GM12878 (cell line): ENCODE measurements around the gene PARK7. TPM values are rescaled to one million over a fixed set of nuclear protein-coding genes. Genes with fewer than 3 reads are reported as not detected.

ENCODE experiments used
- BCL11A ChIP-seq: IDR thresholded peaks from 2 replicates; pipeline ENCODE4 v1.6.1; 2011; ENCODE audit warnings: low read depth, low read length
- BCLAF1 ChIP-seq: fragments of 450-650 bp; IDR thresholded peaks from 2 replicates; pipeline ENCODE4 v1.6.1; 2017; ENCODE audit warnings: antibody characterized with exemption, mild to moderate bottlenecking, moderate library complexity
- CBFB ChIP-seq: IDR thresholded peaks from 2 replicates; pipeline ENCODE4 v1.6.1; 2016; ENCODE audit warnings: antibody characterized with exemption, low read depth
- CBX5 ChIP-seq: sonication (generic); IDR thresholded peaks from 2 replicates; pipeline ENCODE4 v1.6.1; 2016; ENCODE audit warnings: low read depth, moderate library complexity, mild to moderate bottlenecking, inconsistent platforms
- ELK1 ChIP-seq: IDR thresholded peaks from 2 replicates; pipeline ENCODE4 v1.6.1; 2012; ENCODE audit warnings: low read depth, low read length, improper control_type of control experiment
- GABPA ChIP-seq: IDR thresholded peaks from 2 replicates; pipeline ENCODE4 v1.6.1; 2014; ENCODE audit warnings: antibody characterized with exemption, low read depth, mild to moderate bottlenecking, inconsistent platforms
- HCFC1 ChIP-seq: fragments of 150-350 bp; IDR thresholded peaks from 2 replicates; pipeline ENCODE4 v1.6.1; 2014; ENCODE audit warnings: low read length
- KAT2A ChIP-seq: conservative IDR thresholded peaks from 2 replicates; pipeline ENCODE4 v1.6.1; 2011; ENCODE audit warnings: low read depth, low read length; ENCODE audit not compliant: control insufficient read depth
- MEF2A ChIP-seq: IDR thresholded peaks from 2 replicates; pipeline ENCODE4 v1.6.1; 2011; ENCODE audit warnings: low read depth, mild to moderate bottlenecking, low read length, moderate library complexity; ENCODE audit not compliant: insufficient read depth
- MYB ChIP-seq: fragments of 150-350 bp; IDR thresholded peaks from 2 replicates; pipeline ENCODE4 v1.6.1; 2014; ENCODE audit warnings: mild to moderate bottlenecking, low read depth, low read length, borderline replicate concordance
- MYC ChIP-seq: IDR thresholded peaks from 2 replicates; pipeline ENCODE4 v1.6.1; 2011; ENCODE audit warnings: mild to moderate bottlenecking, low read length, moderate library complexity, inconsistent platforms; ENCODE audit not compliant: insufficient read depth, insufficient replicate concordance, insufficient read length, severe bottlenecking
- NFYB ChIP-seq: IDR thresholded peaks from 2 replicates; pipeline ENCODE4 v1.6.1; 2011; ENCODE audit warnings: low read depth, mild to moderate bottlenecking, low read length, improper control_type of control experiment, moderate library complexity; ENCODE audit not compliant: insufficient read depth
- RB1 ChIP-seq: fragments of 450-650 bp; formaldehyde crosslinking; IDR thresholded peaks from 2 replicates; pipeline ENCODE4 v1.6.1; 2017; ENCODE audit warnings: mild to moderate bottlenecking, borderline replicate concordance
- RFX5 ChIP-seq: IDR thresholded peaks from 2 replicates; pipeline ENCODE4 v1.6.1; 2011; ENCODE audit warnings: low read depth, low read length, improper control_type of control experiment
- SMAD5 ChIP-seq: IDR thresholded peaks from 2 replicates; pipeline ENCODE4 v1.6.1; 2016; ENCODE audit warnings: antibody characterized with exemption, low read depth
- ZBTB40 ChIP-seq: fragments of 450-650 bp; IDR thresholded peaks from 2 replicates; pipeline ENCODE4 v1.6.1; 2016; ENCODE audit warnings: mild to moderate bottlenecking, moderate library complexity, borderline replicate concordance
- ZNF207 ChIP-seq: fragments of 450-650 bp; IDR thresholded peaks from 2 replicates; pipeline ENCODE4 v1.6.1; 2014; ENCODE audit warnings: antibody characterized with exemption, mild to moderate bottlenecking, borderline replicate concordance
- ZNF274 ChIP-seq: IDR thresholded peaks from one replicate; pipeline ENCODE4 v1.8.0; 2011; ENCODE audit not compliant: insufficient read length, insufficient read depth
- ZNF384 ChIP-seq: IDR thresholded peaks from 2 replicates; pipeline ENCODE4 v1.6.1; 2012; ENCODE audit warnings: low read depth, mild to moderate bottlenecking, low read length, improper control_type of control experiment, borderline replicate concordance
- ZNF622 ChIP-seq: fragments of 450-650 bp; IDR thresholded peaks from 2 replicates; pipeline ENCODE4 v1.6.1; 2017; ENCODE audit warnings: mild to moderate bottlenecking, inconsistent platforms
- polyA plus RNA-seq, 11 experiments: library from polyadenylated mRNA; depleted of rRNA in 4 of 11; unstranded in 6 of 11; stranded (reverse) in 5 of 11; fragments of >200 nt; fragmentation: Nextera tagmentation in 4 of 11; fragmentation: Illumina TruSeq in 1 of 11; extraction: Ambion mirVana in 4 of 11; extraction: Trizol in 1 of 11; gene quantifications; 1 replicate in 1 of 11; 2 replicates in 10 of 11; pipeline versions ENCODE4 v1.2.1 to v1.2.3, GENCODE V29; 2011 to 2016; ENCODE audit warnings: inconsistent platforms in 2 of 11, missing spikeins in 2 of 11, low read depth in 1 of 11
- total RNA-seq, 4 experiments: library from RNA; depleted of rRNA in 3 of 4; stranded (reverse); fragments of >200 nt in 3 of 4; fragmentation: Illumina TruSeq in 1 of 4; extraction: Trizol in 1 of 4; gene quantifications; 2 replicates each; pipeline versions ENCODE4 v1.2.1 to v1.2.3, GENCODE V29; 2013 to 2021
- TF ChIP-seq, protein P1 (sequence below): IDR thresholded peaks from 2 replicates; pipeline ENCODE4 v1.6.1; 2011; ENCODE audit warnings: low read depth, low read length, improper control_type of control experiment, borderline replicate concordance

Gene PARK7
- total and polyA plus RNA-seq, 10 of the 15 experiments (the other 5 are each of a cell fraction or from before 2014, with no cell fraction given) = 267 to 1,056 (median 495) TPM

GRCh38 chr1:7953850-7954609 lies 7.5 kb upstream of the PARK7 start (continued):
- peak; percentile 92 for TF ChIP-seq ZBTB40
- TF ChIP-seq HCFC1 = peak; percentile 37; the same call in 1 of the 2 replicates
- no peak for TF ChIP-seq ZNF622
- TF ChIP-seq MYB = no peak
- no peak for TF ChIP-seq CBX5
- no peak for TF ChIP-seq ZNF274
- TF ChIP-seq ZNF384 = no peak
- TF ChIP-seq RB1 = peak; percentile 53
- TF ChIP-seq ZNF207 = peak; percentile 35; the same call in 1 of the 2 replicates
- TF ChIP-seq ELK1 = peak; percentile 63
- TF ChIP-seq MEF2A = no peak
- TF ChIP-seq BCLAF1 = no peak
- peak; percentile 70; the same call in 1 of the 2 replicates for TF ChIP-seq SMAD5
- peak; percentile 77; the same call in 1 of the 2 replicates for TF ChIP-seq NFYB
- TF ChIP-seq, protein P1, sequence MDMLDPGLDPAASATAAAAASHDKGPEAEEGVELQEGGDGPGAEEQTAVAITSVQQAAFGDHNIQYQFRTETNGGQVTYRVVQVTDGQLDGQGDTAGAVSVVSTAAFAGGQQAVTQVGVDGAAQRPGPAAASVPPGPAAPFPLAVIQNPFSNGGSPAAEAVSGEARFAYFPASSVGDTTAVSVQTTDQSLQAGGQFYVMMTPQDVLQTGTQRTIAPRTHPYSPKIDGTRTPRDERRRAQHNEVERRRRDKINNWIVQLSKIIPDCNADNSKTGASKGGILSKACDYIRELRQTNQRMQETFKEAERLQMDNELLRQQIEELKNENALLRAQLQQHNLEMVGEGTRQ = no peak
- no peak for TF ChIP-seq CBFB
- TF ChIP-seq GABPA = peak; percentile 92
- no peak for TF ChIP-seq MYC
- TF ChIP-seq KAT2A = no peak
- no peak for TF ChIP-seq BCL11A
- no peak for TF ChIP-seq RFX5
